Measurements from ENCODE around the gene COL24A1. TPM values are rescaled to one million over a fixed set of nuclear protein-coding genes. Genes with fewer than 3 reads are reported as not detected.

The COL24A1 gene
- total and polyA plus RNA-seq, 2 donors (not counting 1 experiment from before 2014, with no cell fraction given): not detected

DNA sequence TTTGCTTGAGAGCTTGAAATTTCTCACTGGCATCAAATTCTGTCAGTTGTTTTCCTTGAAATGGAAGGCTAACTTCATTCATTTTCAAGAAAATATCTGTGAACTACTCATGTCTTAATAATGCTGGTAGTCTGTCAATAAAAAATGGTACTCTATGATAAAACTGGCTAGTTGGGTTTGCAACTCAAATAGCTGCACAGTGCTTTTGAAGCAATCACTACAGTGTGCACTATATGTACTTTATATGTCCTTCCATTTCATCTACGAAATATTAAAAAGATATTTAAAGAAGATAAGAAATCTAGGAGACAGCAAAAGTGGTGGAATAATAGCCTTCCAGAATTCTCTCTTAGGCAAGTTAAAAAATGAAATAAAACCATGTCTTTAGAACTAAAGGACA is 408.5 kb downstream of the COL24A1 start:
- Mint-ChIP-seq H3K4me3 (no peak overlapping the region), H3K4me1 (no peaks in the 10 kb centered on the region), H3K9me3 (ENCODE audit: insufficient read depth) (no peaks in the 10 kb centered on the region), H3K27me3 (peaks cover 11% of the 10 kb centered on the region), H3K27ac (no peak overlapping the region)
- DNase-seq: no peak
- Histone ChIP-seq H3K36me3 (replicated peaks in 1 of 2; ENCODE audit: control extremely low read depth in 1 of 2, control insufficient read depth in 1 of 2, extremely low read depth in 1 of 2, insufficient read depth in 2 of 2, low read length in 1 of 2) (no peaks in the 10 kb centered on the region), H3K4me3 (ENCODE audit: control extremely low read depth in 1 of 5, extremely low read depth in 1 of 5, insufficient read depth in 1 of 5, low read depth in 2 of 5, low read length in 4 of 5) (no peak overlapping the region), H3K9me3 (ENCODE audit: control extremely low read depth in 1 of 3, control insufficient read depth in 2 of 3, insufficient read depth in 1 of 3, low read length in 2 of 3) (no peaks in the 10 kb centered on the region), H2AFZ (ENCODE audit: insufficient read depth, low read depth, low read length, poor library complexity, severe bottlenecking) (no peak overlapping the region), H3K4me2 (replicated peaks; ENCODE audit: low read depth, low read length, poor library complexity, severe bottlenecking) (no peak overlapping the region), H3K9ac (ENCODE audit: low read length) (no peak overlapping the region), H4K20me1 (ENCODE audit: control insufficient read depth, insufficient read depth, low read length, poor library complexity, severe bottlenecking) (no peaks in the 10 kb centered on the region), H3K27me3 (replicated peaks in 1 of 4; ENCODE audit: control extremely low read depth in 1 of 4, control insufficient read depth in 3 of 4, insufficient read depth in 4 of 4, low read length in 3 of 4) (no peaks in the 10 kb centered on the region), H3K4me1 (ENCODE audit: control insufficient read depth in 2 of 2, insufficient read depth in 2 of 2, low read length in 2 of 2) (no peaks in the 10 kb centered on the region), H3K27ac (ENCODE audit: low read length in 2 of 2) (no peak overlapping the region), H3K79me2 (ENCODE audit: control insufficient read depth, insufficient read depth, low read length) (no peaks in the 10 kb centered on the region)
- no peak for ATAC-seq (ENCODE audit: low read depth)
- ChIA-PET CTCF (no interaction called here), POLR2A (no interaction called here)
- intact Hi-C loops (cut with micrococcal nuclease): no loop called here
- TF ChIP-seq EZH2 (IDR thresholded peaks at IDR 0.05; ENCODE audit: borderline replicate concordance, insufficient read depth, low read depth, low read length, poor library complexity, severe bottlenecking): no peak
- TF ChIP-seq, protein P1, sequence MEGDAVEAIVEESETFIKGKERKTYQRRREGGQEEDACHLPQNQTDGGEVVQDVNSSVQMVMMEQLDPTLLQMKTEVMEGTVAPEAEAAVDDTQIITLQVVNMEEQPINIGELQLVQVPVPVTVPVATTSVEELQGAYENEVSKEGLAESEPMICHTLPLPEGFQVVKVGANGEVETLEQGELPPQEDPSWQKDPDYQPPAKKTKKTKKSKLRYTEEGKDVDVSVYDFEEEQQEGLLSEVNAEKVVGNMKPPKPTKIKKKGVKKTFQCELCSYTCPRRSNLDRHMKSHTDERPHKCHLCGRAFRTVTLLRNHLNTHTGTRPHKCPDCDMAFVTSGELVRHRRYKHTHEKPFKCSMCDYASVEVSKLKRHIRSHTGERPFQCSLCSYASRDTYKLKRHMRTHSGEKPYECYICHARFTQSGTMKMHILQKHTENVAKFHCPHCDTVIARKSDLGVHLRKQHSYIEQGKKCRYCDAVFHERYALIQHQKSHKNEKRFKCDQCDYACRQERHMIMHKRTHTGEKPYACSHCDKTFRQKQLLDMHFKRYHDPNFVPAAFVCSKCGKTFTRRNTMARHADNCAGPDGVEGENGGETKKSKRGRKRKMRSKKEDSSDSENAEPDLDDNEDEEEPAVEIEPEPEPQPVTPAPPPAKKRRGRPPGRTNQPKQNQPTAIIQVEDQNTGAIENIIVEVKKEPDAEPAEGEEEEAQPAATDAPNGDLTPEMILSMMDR (IDR thresholded peaks at IDR 0.05): no peak
- WGBS (ENCODE audit: insufficient coverage): no CpG with 5 or more reads among the region's 1 CpG

DNA sequence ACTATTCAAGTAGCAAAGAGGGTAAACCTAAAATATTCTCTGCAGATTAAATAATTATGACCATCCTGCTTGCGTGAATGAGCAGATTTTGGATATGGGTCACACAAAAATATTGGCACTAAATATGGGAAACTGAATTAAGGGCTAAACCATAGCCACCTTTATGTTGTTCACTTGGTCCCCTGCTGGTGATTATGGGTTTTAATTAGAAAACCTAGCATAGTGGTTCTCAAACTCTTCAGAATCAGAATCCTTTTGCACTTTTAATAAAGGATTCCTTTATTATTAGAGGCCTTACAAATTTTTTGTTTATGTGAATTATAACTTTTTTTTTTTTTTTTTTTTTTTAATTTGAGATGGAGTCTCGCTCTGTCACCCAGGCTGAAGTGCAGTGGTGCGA is 409.8 kb downstream of the COL24A1 start:
- Histone ChIP-seq H3K27ac (ENCODE audit: low read length in 2 of 2) (no peak overlapping the region), H4K20me1 (ENCODE audit: control insufficient read depth, insufficient read depth, low read length, poor library complexity, severe bottlenecking) (no peaks in the 10 kb centered on the region), H3K36me3 (replicated peaks in 1 of 2; ENCODE audit: control extremely low read depth in 1 of 2, control insufficient read depth in 1 of 2, extremely low read depth in 1 of 2, insufficient read depth in 2 of 2, low read length in 1 of 2) (no peaks in the 10 kb centered on the region), H3K9ac (ENCODE audit: low read length) (no peak overlapping the region), H3K9me3 (ENCODE audit: control extremely low read depth in 1 of 3, control insufficient read depth in 2 of 3, insufficient read depth in 1 of 3, low read length in 2 of 3) (no peaks in the 10 kb centered on the region), H3K4me3 (ENCODE audit: control extremely low read depth in 1 of 5, extremely low read depth in 1 of 5, insufficient read depth in 1 of 5, low read depth in 2 of 5, low read length in 4 of 5) (no peak overlapping the region), H3K4me1 (ENCODE audit: control insufficient read depth in 2 of 2, insufficient read depth in 2 of 2, low read length in 2 of 2) (no peaks in the 10 kb centered on the region), H3K27me3 (replicated peaks in 1 of 4; ENCODE audit: control extremely low read depth in 1 of 4, control insufficient read depth in 3 of 4, insufficient read depth in 4 of 4, low read length in 3 of 4) (no peaks in the 10 kb centered on the region), H2AFZ (ENCODE audit: insufficient read depth, low read depth, low read length, poor library complexity, severe bottlenecking) (no peak overlapping the region), H3K4me2 (replicated peaks; ENCODE audit: low read depth, low read length, poor library complexity, severe bottlenecking) (no peak overlapping the region), H3K79me2 (ENCODE audit: control insufficient read depth, insufficient read depth, low read length) (no peaks in the 10 kb centered on the region)
- ChIA-PET CTCF (no interaction called here), POLR2A (no interaction called here)
- Mint-ChIP-seq H3K9me3 (ENCODE audit: insufficient read depth) (no peaks in the 10 kb centered on the region), H3K4me1 (no peaks in the 10 kb centered on the region), H3K27me3 (peaks cover 15% of the 10 kb centered on the region), H3K4me3 (no peak overlapping the region), H3K27ac (no peak overlapping the region)
- WGBS (ENCODE audit: insufficient coverage): 100% methylated on average over 1 of the region's 3 CpGs
- no peak for TF ChIP-seq EZH2 (IDR thresholded peaks at IDR 0.05; ENCODE audit: borderline replicate concordance, insufficient read depth, low read depth, low read length, poor library complexity, severe bottlenecking)
- TF ChIP-seq, protein P1 (IDR thresholded peaks at IDR 0.05): no peak
- ATAC-seq (ENCODE audit: low read depth) (no peak), DNase-seq (no peak)
- intact Hi-C loops (cut with micrococcal nuclease): no loop called here
